Adrenal gland (tissue), 12 donors: ENCODE results near the gene MBTPS2. TPM values are rescaled to one million over a fixed set of nuclear protein-coding genes. Genes with fewer than 3 reads are reported as not detected.

Experiments used
- DNase-seq, 7 donors: peaks; one replicate each; pipeline ENCODE4 v3.0.0-alpha.2; 2019 to 2020
- H3K27ac ChIP-seq, 5 donors: fragments of 200-600 bp; sonication (generic) in 4 of 5; 1 replicate in 3 of 5; 2 replicates in 2 of 5; pipeline versions ENCODE4 v1.5.1 to v1.8.0; 2016 to 2020; ENCODE audit warnings: mild to moderate bottlenecking in 1 of 5
- H3K27me3 ChIP-seq: fragments of 200-600 bp; 2 replicates; pipeline ENCODE4 v1.8.0; 2021
- H3K36me3 ChIP-seq, 2 donors: fragments of 200-600 bp; replicated peaks in 1 of 2; 1 replicate in 1 of 2; 2 replicates in 1 of 2; pipeline versions ENCODE4 v1.5.1 to v1.8.0; 2018 to 2022
- H3K4me1 ChIP-seq, 2 donors: fragments of 200-600 bp; replicated peaks in 1 of 2; 1 replicate in 1 of 2; 2 replicates in 1 of 2; pipeline versions ENCODE4 v1.5.1 to v1.8.0; 2018 to 2021
- H3K4me3 ChIP-seq, 4 donors: fragments of 200-600 bp; sonication (generic) in 3 of 4; one replicate each; pipeline ENCODE4 v1.5.1; 2016 to 2018
- H3K9me3 ChIP-seq, 3 donors: fragments of 200-600 bp; sonication (generic) in 1 of 3; replicated peaks in 1 of 3; 1 replicate in 2 of 3; 2 replicates in 1 of 3; pipeline versions ENCODE4 v1.5.1 to v1.8.0; 2016 to 2021
- POLR2A ChIP-seq, 2 donors: fragments of 450-650 bp; IDR thresholded peaks; one replicate each; pipeline ENCODE4 v1.6.1; 2017; ENCODE audit warnings: antibody characterized with exemption in 2 of 2, mild to moderate bottlenecking in 2 of 2, moderate library complexity in 1 of 2
- WGBS, 4 donors: extraction: QIAGEN DNeasy Blood & Tissue Kit in 2 of 4; methylation state at CpG; one replicate each; pipeline versions ENCODE4 v1.1.5 to v1.1.7; 2013 to 2017; 5-methylcytosine and 5-hydroxymethylcytosine counted together
- intact Hi-C, 2 donors: fragments of 100-400 bp; cut with DNase I; formaldehyde crosslinking; loops; one replicate each; pipeline versions ENCODE4 v1.14.1 to v1.15.0; 2022 to 2023
- polyA plus RNA-seq, 3 donors: library from polyadenylated mRNA; stranded (reverse); fragments of 200-250 nt in 2 of 3; fragments of 350-450 nt in 1 of 3; fragmentation: Illumina TruSeq in 1 of 3; extraction: RNeasy Lipid Tissue Mini Kit (QIAGEN cat#74804) in 1 of 3; gene quantifications; one replicate each; pipeline ENCODE4 v1.2.3, GENCODE V29; 2013 to 2014
- total RNA-seq, 9 donors: library from RNA; depleted of rRNA in 4 of 9; stranded (reverse); fragments of >200 nt in 4 of 9; fragments of 120-200 nt in 1 of 9; fragmentation: NEBNext Ultra II Directional in 1 of 9; extraction: Animal tissue kit (Norgen Biotek cat#: 25700) in 1 of 9; gene quantifications; one replicate each; pipeline versions ENCODE4 v1.1.0 to v1.2.4, GENCODE V29; 2013 to 2023
- TF ChIP-seq, protein P1 (sequence below), 6 experiments: fragments of 450-650 bp in 4 of 6; fragments of 200-600 bp in 2 of 6; sonication (generic) in 1 of 6; IDR thresholded peaks; 1 replicate in 5 of 6; 2 replicates in 1 of 6; pipeline versions ENCODE4 v1.5.1 to v1.8.0; 2016 to 2021; ENCODE audit warnings: antibody characterized with exemption in 6 of 6, mild to moderate bottlenecking in 2 of 6, moderate library complexity in 1 of 6
- donor health status: healthy with polysubstance abuse.
- donor health status: Bipolar disorder and iron deficiency.
- donor health status: DM: yes; HTN: yes; CAD: no.
- donor health status: DM: no; HTN: no; CAD: no.
- donor health status: DM: no; HTN: no; CAD: no.
- donor health status: DM: yes; HTN: yes; CAD: no.

MBTPS2 gene
- total and polyA plus RNA-seq, 12 donors: 2.1 to 25.2 (median 16.9) TPM

DNA sequence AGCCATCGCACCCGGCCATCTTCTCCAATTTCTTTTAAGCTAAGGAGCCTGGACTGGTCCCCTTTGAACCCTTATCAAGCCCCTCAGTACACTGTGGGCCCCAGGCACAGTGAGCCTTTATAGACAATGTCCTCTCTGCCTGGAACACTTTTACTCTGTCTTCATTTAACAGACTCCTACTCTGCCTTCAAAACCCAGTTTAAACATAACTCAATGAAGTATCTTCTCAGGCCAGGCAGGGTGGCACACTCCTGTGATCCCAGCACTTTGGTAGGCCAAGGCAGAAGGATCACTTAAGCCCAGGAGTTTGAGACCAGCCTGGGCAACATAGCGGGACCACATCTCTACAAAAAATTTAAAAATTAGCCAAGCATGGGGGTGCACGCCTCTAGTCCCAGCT, 73.6 kb downstream of the MBTPS2 start:
- Histone ChIP-seq H3K36me3 (no peaks in the 10 kb centered on the region), H3K4me3 (no peak overlapping the region), H3K27me3 (no peaks in the 10 kb centered on the region), H3K27ac (no peak overlapping the region), H3K4me1 (no peaks in the 10 kb centered on the region), H3K9me3 (no peaks in the 10 kb centered on the region)
- DNase-seq: no peak
- 90 to 100% (median 100%) methylated on average over 2 to 4 of the region's 4 CpGs for WGBS, 4 donors
- no peak for TF ChIP-seq POLR2A (IDR thresholded peaks at IDR 0.05)
- TF ChIP-seq, protein P1, sequence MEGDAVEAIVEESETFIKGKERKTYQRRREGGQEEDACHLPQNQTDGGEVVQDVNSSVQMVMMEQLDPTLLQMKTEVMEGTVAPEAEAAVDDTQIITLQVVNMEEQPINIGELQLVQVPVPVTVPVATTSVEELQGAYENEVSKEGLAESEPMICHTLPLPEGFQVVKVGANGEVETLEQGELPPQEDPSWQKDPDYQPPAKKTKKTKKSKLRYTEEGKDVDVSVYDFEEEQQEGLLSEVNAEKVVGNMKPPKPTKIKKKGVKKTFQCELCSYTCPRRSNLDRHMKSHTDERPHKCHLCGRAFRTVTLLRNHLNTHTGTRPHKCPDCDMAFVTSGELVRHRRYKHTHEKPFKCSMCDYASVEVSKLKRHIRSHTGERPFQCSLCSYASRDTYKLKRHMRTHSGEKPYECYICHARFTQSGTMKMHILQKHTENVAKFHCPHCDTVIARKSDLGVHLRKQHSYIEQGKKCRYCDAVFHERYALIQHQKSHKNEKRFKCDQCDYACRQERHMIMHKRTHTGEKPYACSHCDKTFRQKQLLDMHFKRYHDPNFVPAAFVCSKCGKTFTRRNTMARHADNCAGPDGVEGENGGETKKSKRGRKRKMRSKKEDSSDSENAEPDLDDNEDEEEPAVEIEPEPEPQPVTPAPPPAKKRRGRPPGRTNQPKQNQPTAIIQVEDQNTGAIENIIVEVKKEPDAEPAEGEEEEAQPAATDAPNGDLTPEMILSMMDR (IDR thresholded peaks at IDR 0.05): no peak
- intact Hi-C loops: no loop called here

DNA sequence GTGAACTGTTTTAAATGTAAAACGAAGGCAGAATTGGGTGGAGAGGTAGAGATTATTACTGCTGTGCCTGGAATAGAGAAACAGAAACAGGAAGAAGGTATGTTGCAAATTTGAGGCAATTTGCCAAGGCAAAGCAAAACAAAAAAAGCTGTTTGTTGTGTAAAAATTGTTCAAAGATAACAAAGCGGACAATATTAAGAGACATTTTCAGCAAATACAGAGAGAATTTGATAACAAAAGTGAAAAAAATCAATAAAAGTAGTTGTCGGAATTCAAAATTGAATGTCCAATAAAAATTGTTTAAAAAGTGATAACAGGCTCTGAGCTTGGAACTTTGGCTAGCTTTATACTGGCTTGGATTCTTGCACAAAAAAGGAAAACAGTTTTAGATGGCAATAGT, 86.7 kb downstream of the MBTPS2 start:
- Histone ChIP-seq H3K36me3 (no peaks in the 10 kb centered on the region), H3K4me3 (peak overlapping the region in 1 of 4 donors; percentile 54), H3K9me3 (no peaks in the 10 kb centered on the region), H3K4me1 (peaks cover 0 to 4% of the 10 kb centered on the region in 2 donors), H3K27me3 (peaks cover 4% of the 10 kb centered on the region), H3K27ac (peak overlapping the region; percentile 16 to 72 (median 29))
- intact Hi-C loops: no loop called here
- no peak for DNase-seq
- TF ChIP-seq, protein P1 (IDR thresholded peaks at IDR 0.05): no peak
- no peak for TF ChIP-seq POLR2A (IDR thresholded peaks at IDR 0.05)
- WGBS, 4 donors: 1 to 41% (median 27%) methylated on average over 3 of the region's 3 CpGs

DNA sequence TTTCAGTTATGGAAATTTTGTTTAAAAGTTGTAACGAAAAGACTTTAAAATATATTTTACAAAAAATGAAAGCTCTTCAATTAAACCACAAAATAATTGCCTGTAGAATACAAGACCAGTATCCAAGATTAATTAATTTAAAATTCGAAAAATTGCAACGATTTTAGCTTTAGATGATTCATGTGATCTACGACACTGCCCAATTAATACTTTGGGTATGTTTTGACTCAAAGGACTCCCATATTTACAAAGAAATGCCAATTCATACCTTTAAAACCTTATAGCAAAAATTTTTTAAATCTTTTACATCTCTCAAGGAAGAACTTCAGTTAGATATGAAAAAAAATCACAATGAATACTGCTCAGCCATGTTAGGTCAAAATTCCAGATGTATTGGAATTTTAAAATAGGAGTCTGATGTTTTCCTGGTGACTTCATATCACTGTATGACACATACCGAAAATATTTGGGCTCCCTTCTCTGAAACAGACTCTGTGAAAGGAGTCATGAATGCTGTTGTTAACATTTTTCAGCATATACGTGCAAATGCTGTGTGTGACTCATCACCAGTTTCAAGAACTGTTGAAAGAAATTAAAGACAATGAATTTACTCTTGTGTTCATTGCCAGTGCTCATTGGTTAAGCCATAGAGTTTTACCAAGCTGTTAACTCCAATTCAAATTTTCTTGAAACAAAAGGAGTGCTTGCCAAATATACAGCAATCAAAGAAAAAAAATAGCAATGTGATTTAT, 87.3 kb downstream of the MBTPS2 start:
- TF ChIP-seq, protein P1 (IDR thresholded peaks at IDR 0.05): no peak
- peak in 1 of 2 donors; percentile 11 for TF ChIP-seq POLR2A (IDR thresholded peaks at IDR 0.05)
- Histone ChIP-seq H3K4me3 (peak overlapping the region in 1 of 4 donors; percentile 54), H3K27ac (peak overlapping the region; percentile 16 to 72 (median 45)), H3K27me3 (peaks cover 4% of the 10 kb centered on the region), H3K4me1 (peaks cover 0 to 4% of the 10 kb centered on the region in 2 donors), H3K36me3 (no peaks in the 10 kb centered on the region), H3K9me3 (no peaks in the 10 kb centered on the region)
- 16 to 35% (median 31%) methylated on average over 6 of the region's 6 CpGs for WGBS, 4 donors
- intact Hi-C loops: no loop called here
- peak in 1 of 7 donors; percentile 27 for DNase-seq

DNA sequence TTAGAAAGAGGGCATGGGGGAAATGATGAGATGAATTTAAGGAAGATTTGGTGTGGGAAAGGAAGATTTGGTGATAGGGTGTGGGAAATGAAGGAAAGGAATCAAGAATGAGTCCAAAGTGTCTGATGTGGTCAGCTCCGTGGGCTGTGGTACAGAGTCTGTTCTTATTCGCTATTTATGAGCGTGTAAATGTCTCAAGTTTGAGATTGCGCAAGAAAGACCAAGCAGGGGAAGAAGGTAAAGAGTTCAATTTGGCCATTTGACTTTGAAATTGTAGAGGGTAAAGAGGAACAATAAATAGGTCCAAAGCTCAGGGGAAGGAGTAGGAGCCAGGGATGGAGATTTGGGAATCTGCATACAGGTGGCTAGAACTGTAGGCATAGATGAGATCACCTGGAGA, 89.8 kb downstream of the MBTPS2 start:
- intact Hi-C loops: no loop called here
- no peak for TF ChIP-seq POLR2A (IDR thresholded peaks at IDR 0.05)
- TF ChIP-seq, protein P1 (IDR thresholded peaks at IDR 0.05): no peak
- no peaks in the 10 kb centered on the region for H3K36me3 ChIP-seq
- DNase-seq: no peak
- 70 to 94% (median 83%) methylated on average over 4 of the region's 4 CpGs for WGBS, 4 donors
- peaks cover 4% of the 10 kb centered on the region for H3K27me3 ChIP-seq
- H3K9me3 ChIP-seq: no peaks in the 10 kb centered on the region
- H3K27ac ChIP-seq: no peak overlapping the region
- H3K4me1 ChIP-seq: peaks cover 0 to 4% of the 10 kb centered on the region in 2 donors
- no peak overlapping the region for H3K4me3 ChIP-seq
